ENCODE measurements around the gene RIMS4. TPM values are rescaled to one million over a fixed set of nuclear protein-coding genes. Genes with fewer than 3 reads are reported as not detected.

Gene RIMS4
- total RNA-seq, 1 donor from 2014 or later: 0.11 TPM

DNA sequence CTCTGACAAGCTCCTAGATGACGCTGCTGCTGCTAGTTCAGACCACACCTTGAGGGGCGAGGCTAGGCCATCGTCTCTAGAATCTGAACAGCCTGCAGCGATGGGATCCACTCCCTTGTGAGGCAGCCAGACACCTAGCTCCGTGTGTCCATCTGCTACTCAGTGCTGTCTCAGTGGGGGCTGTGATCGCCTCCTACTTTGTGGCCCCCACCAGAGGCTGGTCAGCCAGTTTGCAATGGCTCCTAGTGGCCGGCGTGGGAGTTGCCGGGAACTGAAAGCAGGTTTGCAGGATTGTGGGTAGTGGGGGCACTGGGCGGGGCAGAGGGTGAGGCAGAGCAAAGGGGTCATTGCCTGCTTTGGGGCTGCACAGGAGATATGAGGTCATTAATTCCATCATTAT lies 92.4 kb downstream of the RIMS4 start:
- no peak overlapping the region for H3K4me3 ChIP-seq
- intact Hi-C loops (cut with micrococcal nuclease): no loop called here
- H3K36me3 ChIP-seq: no peaks in the 10 kb centered on the region
- DNase-seq: no peak
- peak overlapping the region; percentile 30 for H3K27ac ChIP-seq (replicated peaks)
- peaks cover 73% of the 10 kb centered on the region for H3K4me1 ChIP-seq
- H3K27me3 ChIP-seq (ENCODE audit: low read depth): no peaks in the 10 kb centered on the region
- no peaks in the 10 kb centered on the region for H3K9me3 ChIP-seq (replicated peaks)
- TF ChIP-seq, protein P1, sequence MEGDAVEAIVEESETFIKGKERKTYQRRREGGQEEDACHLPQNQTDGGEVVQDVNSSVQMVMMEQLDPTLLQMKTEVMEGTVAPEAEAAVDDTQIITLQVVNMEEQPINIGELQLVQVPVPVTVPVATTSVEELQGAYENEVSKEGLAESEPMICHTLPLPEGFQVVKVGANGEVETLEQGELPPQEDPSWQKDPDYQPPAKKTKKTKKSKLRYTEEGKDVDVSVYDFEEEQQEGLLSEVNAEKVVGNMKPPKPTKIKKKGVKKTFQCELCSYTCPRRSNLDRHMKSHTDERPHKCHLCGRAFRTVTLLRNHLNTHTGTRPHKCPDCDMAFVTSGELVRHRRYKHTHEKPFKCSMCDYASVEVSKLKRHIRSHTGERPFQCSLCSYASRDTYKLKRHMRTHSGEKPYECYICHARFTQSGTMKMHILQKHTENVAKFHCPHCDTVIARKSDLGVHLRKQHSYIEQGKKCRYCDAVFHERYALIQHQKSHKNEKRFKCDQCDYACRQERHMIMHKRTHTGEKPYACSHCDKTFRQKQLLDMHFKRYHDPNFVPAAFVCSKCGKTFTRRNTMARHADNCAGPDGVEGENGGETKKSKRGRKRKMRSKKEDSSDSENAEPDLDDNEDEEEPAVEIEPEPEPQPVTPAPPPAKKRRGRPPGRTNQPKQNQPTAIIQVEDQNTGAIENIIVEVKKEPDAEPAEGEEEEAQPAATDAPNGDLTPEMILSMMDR (IDR thresholded peaks at IDR 0.05; ENCODE audit: borderline replicate concordance): peak; percentile 41

GRCh38 chr20:44716309-44717106 lies 93.8 kb downstream of the RIMS4 start:
- intact Hi-C loops (cut with micrococcal nuclease): no loop called here
- DNase-seq: no peak
- no peaks in the 10 kb centered on the region for H3K9me3 ChIP-seq (replicated peaks)
- peak overlapping the region; percentile 95 for H3K27ac ChIP-seq (replicated peaks)
- H3K4me1 ChIP-seq: peaks cover 83% of the 10 kb centered on the region
- H3K27me3 ChIP-seq (ENCODE audit: low read depth): no peaks in the 10 kb centered on the region
- TF ChIP-seq, protein P1 (IDR thresholded peaks at IDR 0.05; ENCODE audit: borderline replicate concordance): no peak
- H3K4me3 ChIP-seq: peak overlapping the region; percentile 53
- no peaks in the 10 kb centered on the region for H3K36me3 ChIP-seq

DNA sequence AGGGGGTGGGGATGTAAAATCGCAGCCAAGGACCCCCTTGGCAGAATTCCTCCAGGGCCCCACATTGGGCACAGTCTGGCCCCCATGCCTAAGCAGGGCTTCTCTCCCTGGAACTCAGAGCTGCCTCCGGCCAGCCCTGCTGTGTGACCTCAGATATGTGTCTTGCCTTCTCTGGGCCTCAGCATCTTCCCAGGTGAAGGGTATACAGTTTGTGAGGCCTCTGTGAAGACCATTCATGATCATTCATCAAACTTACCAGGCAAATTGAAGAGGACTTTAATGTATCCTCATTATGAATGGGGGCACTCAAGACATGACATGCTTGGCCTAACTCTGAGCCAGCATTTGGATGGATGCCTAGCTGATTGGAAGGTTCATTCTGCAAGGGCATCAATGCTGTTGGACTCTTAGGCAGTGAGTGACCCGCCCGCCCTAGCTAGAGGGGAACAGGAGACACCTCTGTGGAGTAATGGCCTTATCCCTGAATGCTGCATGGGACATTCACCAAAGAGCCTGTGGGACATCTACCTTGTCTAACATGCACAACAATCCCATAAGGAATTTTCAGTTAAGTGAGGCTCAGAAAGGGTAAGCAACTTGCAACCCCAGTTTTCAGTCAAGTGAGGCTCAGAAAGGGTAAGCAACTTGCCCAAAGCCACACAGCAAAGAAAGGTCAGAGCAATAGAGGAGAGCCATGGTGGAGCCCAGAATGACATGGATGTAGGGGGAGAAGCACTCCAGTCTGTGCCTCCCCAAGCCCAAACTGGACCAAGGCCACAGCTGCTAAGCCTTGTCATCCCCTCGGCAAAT lies 94.6 kb downstream of the RIMS4 start:
- peak overlapping the region; percentile 95 for H3K27ac ChIP-seq (replicated peaks)
- intact Hi-C loops (cut with micrococcal nuclease): no loop called here
- peaks cover 84% of the 10 kb centered on the region for H3K4me1 ChIP-seq
- no peaks in the 10 kb centered on the region for H3K9me3 ChIP-seq (replicated peaks)
- DNase-seq: no peak
- no peaks in the 10 kb centered on the region for H3K36me3 ChIP-seq
- TF ChIP-seq, protein P1 (IDR thresholded peaks at IDR 0.05; ENCODE audit: borderline replicate concordance): no peak
- no peaks in the 10 kb centered on the region for H3K27me3 ChIP-seq (ENCODE audit: low read depth)
- peak overlapping the region; percentile 53 for H3K4me3 ChIP-seq

- TF ChIP-seq, protein P1 (IDR thresholded peaks at IDR 0.05; ENCODE audit: borderline replicate concordance): no peak
- peaks cover 78% of the 10 kb centered on the region for H3K4me1 ChIP-seq
- H3K9me3 ChIP-seq (replicated peaks): no peaks in the 10 kb centered on the region
- no peaks in the 10 kb centered on the region for H3K36me3 ChIP-seq
- peak; percentile 92 for DNase-seq
- peak within 1 kb of the TSS; percentile 53 for H3K4me3 ChIP-seq
- H3K27ac ChIP-seq (replicated peaks): peak within 1 kb of the TSS; percentile 95
- no peaks in the 10 kb centered on the region for H3K27me3 ChIP-seq (ENCODE audit: low read depth)
- intact Hi-C loops (cut with micrococcal nuclease): no loop called here
These were observed 95.4 kb downstream of the RIMS4 start, which contains the start of gene CCN5 for GRCh38 chr20:44714701-44715498. TSS of gene CCN5 (plus strand) at chr20:44715369. CDS start at chr20:44715391, 22 bp downstream.

GRCh38 chr20:44714102-44714700 lies 96.1 kb downstream of the RIMS4 start:
- H3K27ac ChIP-seq (replicated peaks): peak overlapping the region; percentile 95
- no peaks in the 10 kb centered on the region for H3K9me3 ChIP-seq (replicated peaks)
- no peaks in the 10 kb centered on the region for H3K27me3 ChIP-seq (ENCODE audit: low read depth)
- intact Hi-C loops (cut with micrococcal nuclease): no loop called here
- DNase-seq: no peak
- peak overlapping the region; percentile 53 for H3K4me3 ChIP-seq
- H3K36me3 ChIP-seq: no peaks in the 10 kb centered on the region
- peaks cover 73% of the 10 kb centered on the region for H3K4me1 ChIP-seq
- TF ChIP-seq, protein P1 (IDR thresholded peaks at IDR 0.05; ENCODE audit: borderline replicate concordance): no peak

Measured in left ventricle myocardium inferior (tissue), 1 donor.